ENCODE measurements around the gene INPP4B.

The INPP4B gene

GRCh38 chr4:142801966-142802365, 44.1 kb downstream of the INPP4B start:
- no peak for TF ChIP-seq CTCF (IDR thresholded peaks at IDR 0.05; ENCODE audit: control insufficient read depth, insufficient read depth, low read depth, low read length, missing control alignments)
- no peak for DNase-seq (ENCODE audit: low read depth)

GRCh38 chr4:142781114-142781513, 65.0 kb downstream of the INPP4B start:
- TF ChIP-seq CTCF (IDR thresholded peaks at IDR 0.05; ENCODE audit: control insufficient read depth, insufficient read depth, low read depth, low read length, missing control alignments) = no peak

More at GRCh38 chr4:142801966-142802365, 44.1 kb downstream of the INPP4B start:
- H3K4me3 ChIP-seq (ENCODE audit: control insufficient read depth, low read depth, low read length) = no peak overlapping the region

GRCh38 chr4:142778900-142779299, 67.2 kb downstream of the INPP4B start:
- no peak for TF ChIP-seq CTCF (IDR thresholded peaks at IDR 0.05; ENCODE audit: control insufficient read depth, insufficient read depth, low read depth, low read length, missing control alignments)
- DNase-seq (ENCODE audit: low read depth) = no peak
- H3K4me3 ChIP-seq (ENCODE audit: control insufficient read depth, low read depth, low read length) = no peak overlapping the region

More at GRCh38 chr4:142781114-142781513, 65.0 kb downstream of the INPP4B start:
- no peak overlapping the region for H3K4me3 ChIP-seq (ENCODE audit: control insufficient read depth, low read depth, low read length)
- no peak for DNase-seq (ENCODE audit: low read depth)

- peak; percentile 13 for DNase-seq (ENCODE audit: low read depth)
- no peak overlapping the region for H3K4me3 ChIP-seq (ENCODE audit: control insufficient read depth, low read depth, low read length)
- no peak for TF ChIP-seq CTCF (IDR thresholded peaks at IDR 0.05; ENCODE audit: control insufficient read depth, insufficient read depth, low read depth, low read length, missing control alignments)
These were observed 67.7 kb downstream of the INPP4B start for GRCh38 chr4:142778430-142778829.

- no peak overlapping the region for H3K4me3 ChIP-seq (ENCODE audit: control insufficient read depth, low read depth, low read length)
- no peak for TF ChIP-seq CTCF (IDR thresholded peaks at IDR 0.05; ENCODE audit: control insufficient read depth, insufficient read depth, low read depth, low read length, missing control alignments)
- DNase-seq (ENCODE audit: low read depth) = no peak
These were observed 68.9 kb downstream of the INPP4B start for GRCh38 chr4:142777045-142777743.

GRCh38 chr4:142776026-142776425, 70.1 kb downstream of the INPP4B start:
- no peak for DNase-seq (ENCODE audit: low read depth)
- no peak for TF ChIP-seq CTCF (IDR thresholded peaks at IDR 0.05; ENCODE audit: control insufficient read depth, insufficient read depth, low read depth, low read length, missing control alignments)
- H3K4me3 ChIP-seq (ENCODE audit: control insufficient read depth, low read depth, low read length) = no peak overlapping the region

All from AG09309 (cell line).